Measurements from ENCODE around the gene FTSJ1.

GRCh38 chrX:48521353-48522243 lies 45.6 kb downstream of the FTSJ1 start, which contains the start of gene EBP:
- TF ChIP-seq, protein P1, sequence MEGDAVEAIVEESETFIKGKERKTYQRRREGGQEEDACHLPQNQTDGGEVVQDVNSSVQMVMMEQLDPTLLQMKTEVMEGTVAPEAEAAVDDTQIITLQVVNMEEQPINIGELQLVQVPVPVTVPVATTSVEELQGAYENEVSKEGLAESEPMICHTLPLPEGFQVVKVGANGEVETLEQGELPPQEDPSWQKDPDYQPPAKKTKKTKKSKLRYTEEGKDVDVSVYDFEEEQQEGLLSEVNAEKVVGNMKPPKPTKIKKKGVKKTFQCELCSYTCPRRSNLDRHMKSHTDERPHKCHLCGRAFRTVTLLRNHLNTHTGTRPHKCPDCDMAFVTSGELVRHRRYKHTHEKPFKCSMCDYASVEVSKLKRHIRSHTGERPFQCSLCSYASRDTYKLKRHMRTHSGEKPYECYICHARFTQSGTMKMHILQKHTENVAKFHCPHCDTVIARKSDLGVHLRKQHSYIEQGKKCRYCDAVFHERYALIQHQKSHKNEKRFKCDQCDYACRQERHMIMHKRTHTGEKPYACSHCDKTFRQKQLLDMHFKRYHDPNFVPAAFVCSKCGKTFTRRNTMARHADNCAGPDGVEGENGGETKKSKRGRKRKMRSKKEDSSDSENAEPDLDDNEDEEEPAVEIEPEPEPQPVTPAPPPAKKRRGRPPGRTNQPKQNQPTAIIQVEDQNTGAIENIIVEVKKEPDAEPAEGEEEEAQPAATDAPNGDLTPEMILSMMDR (IDR thresholded peaks at IDR 0.05; ENCODE audit: control extremely low read depth in 1 of 3, insufficient read depth in 1 of 3, low read depth in 1 of 3, low read length in 3 of 3): no peak
- no peak for TF ChIP-seq EP300 (IDR thresholded peaks at IDR 0.05; ENCODE audit: borderline replicate concordance in 1 of 2, low read depth in 2 of 2, low read length in 2 of 2)

Data from H1 (cell line).